Astrocyte (in vitro differentiated cells and primary cell): ENCODE measurements around the gene LRCOL1. TPM values are rescaled to one million over a fixed set of nuclear protein-coding genes. Genes with fewer than 3 reads are reported as not detected.

Experiments
- DNase-seq: peaks from one replicate; pipeline ENCODE4 v3.0.0-alpha.2; 2010; ENCODE audit warnings: low read depth
- FAIRE-seq: peaks from 2 replicates; lab custom pipeline; 2011; peaks lifted over from hg19 to GRCh38; lab: Jason Lieb, UNC
- H2AFZ ChIP-seq: 2 replicates; pipeline ENCODE4 v1.6.0; 2012; ENCODE audit warnings: low read depth, low read length, inconsistent platforms
- H3K27ac ChIP-seq: 2 replicates; pipeline ENCODE4 v1.5.1; 2011; ENCODE audit warnings: low read depth, low read length, inconsistent platforms
- H3K27me3 ChIP-seq: 2 replicates; pipeline ENCODE4 v1.6.0; 2011; ENCODE audit warnings: low read length, inconsistent platforms; ENCODE audit not compliant: insufficient read depth
- H3K36me3 ChIP-seq: 2 replicates; pipeline ENCODE4 v1.5.1; 2011; ENCODE audit warnings: low read length, inconsistent platforms; ENCODE audit not compliant: insufficient read depth
- H3K4me1 ChIP-seq: 2 replicates; pipeline ENCODE4 v1.5.1; 2011; ENCODE audit warnings: low read length, inconsistent platforms; ENCODE audit not compliant: insufficient read depth
- H3K4me2 ChIP-seq: 2 replicates; pipeline ENCODE4 v1.6.0; 2012; ENCODE audit warnings: low read length, inconsistent platforms
- H3K4me3 ChIP-seq: 2 replicates; pipeline ENCODE4 v1.5.1; 2011; ENCODE audit warnings: low read depth, mild to moderate bottlenecking, low read length, inconsistent platforms; ENCODE audit not compliant: insufficient read depth
- H3K79me2 ChIP-seq: 2 replicates; pipeline ENCODE4 v1.6.0; 2012; ENCODE audit warnings: mild to moderate bottlenecking, low read length, inconsistent platforms; ENCODE audit not compliant: insufficient read depth
- H3K9ac ChIP-seq: 2 replicates; pipeline ENCODE4 v1.6.0; 2012; ENCODE audit warnings: mild to moderate bottlenecking, low read length, inconsistent platforms
- H3K9me3 ChIP-seq: 2 replicates; pipeline ENCODE4 v1.5.1; 2012; ENCODE audit warnings: low read depth, mild to moderate bottlenecking, low read length, inconsistent platforms; ENCODE audit not compliant: insufficient read depth
- H4K20me1 ChIP-seq: 2 replicates; pipeline ENCODE4 v1.6.0; 2012; ENCODE audit warnings: low read length, inconsistent platforms; ENCODE audit not compliant: insufficient read depth
- H3K27ac Mint-ChIP-seq: one replicate; pipeline ENCODE4 v1.8.0; 2021; ENCODE audit warnings: mild to moderate bottlenecking, mixed read lengths; ENCODE audit not compliant: unreplicated experiment
- H3K27me3 Mint-ChIP-seq: one replicate; pipeline ENCODE4 v1.8.0; 2021; ENCODE audit warnings: low read depth, mixed read lengths; ENCODE audit not compliant: unreplicated experiment
- H3K36me3 Mint-ChIP-seq: one replicate; pipeline ENCODE4 v1.8.0; 2021; ENCODE audit warnings: low read depth, mixed read lengths; ENCODE audit not compliant: unreplicated experiment
- H3K4me1 Mint-ChIP-seq: one replicate; pipeline ENCODE4 v1.8.0; 2021; ENCODE audit warnings: low read depth, mixed read lengths; ENCODE audit not compliant: unreplicated experiment
- H3K4me3 Mint-ChIP-seq: one replicate; pipeline ENCODE4 v1.8.0; 2021; ENCODE audit warnings: mild to moderate bottlenecking, moderate library complexity, mixed read lengths; ENCODE audit not compliant: unreplicated experiment
- H3K9me3 Mint-ChIP-seq: one replicate; pipeline ENCODE4 v1.8.0; 2021; ENCODE audit warnings: mild to moderate bottlenecking, mixed read lengths; ENCODE audit not compliant: unreplicated experiment
- CTCF ChIP-seq: IDR thresholded peaks from 2 replicates; pipeline ENCODE4 v1.5.1; 2011; ENCODE audit warnings: low read depth, mild to moderate bottlenecking, inconsistent platforms, low read length, moderate library complexity; ENCODE audit not compliant: insufficient read depth
- EZH2 ChIP-seq: IDR thresholded peaks from 2 replicates; pipeline ENCODE4 v1.6.1; 2012; ENCODE audit warnings: mild to moderate bottlenecking, low read length, inconsistent platforms; ENCODE audit not compliant: insufficient read depth
- total RNA-seq: library from RNA; stranded (reverse); gene quantifications from 2 replicates; pipeline ENCODE4 v1.2.1, GENCODE V29; 2021

The LRCOL1 gene
- total RNA-seq, 1 donor from 2014 or later = not detected

DNA sequence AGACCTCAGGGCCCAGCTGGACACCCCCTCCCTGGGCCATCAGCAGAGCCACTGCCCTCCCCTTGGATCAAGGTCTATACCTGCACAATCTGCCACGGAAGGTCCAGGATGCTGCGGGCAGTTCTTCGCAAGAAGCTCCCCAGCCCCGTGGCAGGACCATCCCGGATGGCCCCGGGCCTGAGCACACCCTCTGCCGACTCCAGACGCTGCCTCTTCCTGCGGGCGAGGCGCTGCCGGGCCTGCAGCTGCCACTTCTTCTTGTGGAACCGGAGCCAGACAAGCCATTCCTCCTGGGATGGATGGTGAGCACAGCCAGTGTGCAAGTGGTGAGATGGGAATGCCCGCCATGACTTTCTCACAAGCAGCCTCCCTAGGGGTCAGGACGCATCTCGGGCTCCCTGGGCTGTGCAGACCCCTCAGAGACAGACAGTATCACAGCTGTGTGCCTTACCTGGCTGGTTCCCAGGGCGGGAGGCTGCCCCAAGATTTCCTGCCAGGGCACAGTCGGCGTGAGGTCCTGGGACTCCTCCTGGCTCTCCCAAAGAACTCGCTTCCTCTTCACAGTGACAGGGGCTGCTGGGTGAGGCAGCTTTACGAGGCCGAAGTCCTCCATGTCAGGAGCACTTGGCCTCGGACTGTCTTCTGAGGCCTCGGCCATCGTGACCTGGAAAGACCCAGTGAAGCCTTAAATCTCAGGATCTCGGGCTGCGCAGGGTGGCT, 39.0 kb upstream of the LRCOL1 start:
- Histone ChIP-seq H3K4me2 (no peak overlapping the region), H3K4me1 (no peaks in the 10 kb centered on the region), H3K27me3 (no peaks in the 10 kb centered on the region), H3K9me3 (no peaks in the 10 kb centered on the region), H3K4me3 (no peak overlapping the region), H3K36me3 (peaks cover 5% of the 10 kb centered on the region), H3K79me2 (no peaks in the 10 kb centered on the region), H3K27ac (no peak overlapping the region), H2AFZ (no peak overlapping the region), H4K20me1 (no peaks in the 10 kb centered on the region), H3K9ac (no peak overlapping the region)
- no peaks in the 10 kb centered on the region for H3K9me3 Mint-ChIP-seq
- no peak overlapping the region for H3K27ac Mint-ChIP-seq
- DNase-seq (no peak), FAIRE-seq (no peak)
- H3K36me3 Mint-ChIP-seq = no peaks in the 10 kb centered on the region
- H3K4me3 Mint-ChIP-seq = no peak overlapping the region
- no peak for TF ChIP-seq EZH2
- TF ChIP-seq CTCF = no peak
- no peaks in the 10 kb centered on the region for H3K27me3 Mint-ChIP-seq
- peaks cover 4% of the 10 kb centered on the region for H3K4me1 Mint-ChIP-seq

DNA sequence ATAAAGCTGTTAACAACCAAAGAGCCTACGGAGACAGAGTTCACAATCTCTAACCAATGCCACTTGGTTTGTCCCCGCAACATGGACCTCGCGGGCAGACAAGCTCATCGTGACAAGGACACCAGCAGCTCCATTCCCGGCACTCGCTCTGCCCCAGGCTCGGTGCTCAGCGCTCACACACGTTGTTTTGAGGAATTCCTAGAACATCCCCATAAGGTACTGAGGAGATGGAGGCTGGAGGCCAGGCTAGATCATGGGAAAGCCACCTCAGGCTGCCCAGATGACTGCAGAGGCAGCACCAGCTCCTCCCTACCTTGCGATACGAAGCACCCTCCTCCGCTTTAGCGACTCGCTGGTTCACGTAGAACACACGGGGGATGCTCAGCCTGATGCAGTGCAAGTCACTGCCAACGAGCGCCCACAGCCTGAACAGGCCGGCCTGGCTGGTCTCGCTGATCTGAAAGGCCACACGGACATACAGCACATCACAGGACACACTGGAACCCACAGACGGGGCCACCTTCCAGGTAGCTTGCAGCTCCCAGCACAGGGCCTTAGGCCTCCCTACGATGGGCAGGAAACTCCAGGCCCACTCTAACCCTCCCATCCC, 38.3 kb upstream of the LRCOL1 start:
- FAIRE-seq (no peak), DNase-seq (no peak)
- Histone ChIP-seq H3K27ac (no peak overlapping the region), H3K9me3 (no peaks in the 10 kb centered on the region), H3K4me2 (no peak overlapping the region), H3K4me1 (no peaks in the 10 kb centered on the region), H3K9ac (no peak overlapping the region), H4K20me1 (no peaks in the 10 kb centered on the region), H3K79me2 (no peaks in the 10 kb centered on the region), H3K36me3 (peaks cover 5% of the 10 kb centered on the region), H3K27me3 (no peaks in the 10 kb centered on the region), H3K4me3 (no peak overlapping the region), H2AFZ (no peak overlapping the region)
- Mint-ChIP-seq H3K4me1 (peaks cover 3% of the 10 kb centered on the region), H3K36me3 (no peaks in the 10 kb centered on the region), H3K27ac (no peak overlapping the region), H3K9me3 (no peaks in the 10 kb centered on the region), H3K27me3 (peaks cover 2% of the 10 kb centered on the region), H3K4me3 (no peak overlapping the region)
- no peak for TF ChIP-seq CTCF
- no peak for TF ChIP-seq EZH2

DNA sequence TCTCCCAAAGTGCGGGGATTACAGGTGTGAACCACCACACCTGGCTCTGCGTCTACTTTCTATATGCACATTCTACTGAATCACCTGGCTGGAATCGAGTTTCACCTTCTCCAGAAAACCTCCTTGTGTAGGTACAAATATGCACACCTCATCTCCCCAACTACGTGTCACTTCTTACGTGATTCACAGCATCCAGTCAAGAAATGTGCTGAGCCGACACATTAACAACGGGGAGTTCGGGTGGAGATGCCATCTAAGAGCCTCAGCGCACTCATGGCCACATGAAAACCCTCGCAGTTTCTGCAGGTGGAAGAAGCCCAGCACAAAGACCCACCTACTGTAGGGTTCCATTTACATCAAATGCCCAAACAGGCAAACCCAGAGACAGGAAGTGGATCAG, 37.5 kb upstream of the LRCOL1 start:
- H3K4me3 ChIP-seq = no peak overlapping the region
- Mint-ChIP-seq H3K36me3 (peaks cover 3% of the 10 kb centered on the region), H3K4me3 (no peak overlapping the region), H3K27me3 (peaks cover 4% of the 10 kb centered on the region), H3K27ac (no peak overlapping the region), H3K9me3 (no peaks in the 10 kb centered on the region), H3K4me1 (no peaks in the 10 kb centered on the region)
- H4K20me1 ChIP-seq = no peaks in the 10 kb centered on the region
- FAIRE-seq (no peak), DNase-seq (no peak)
- H3K27me3 ChIP-seq = no peaks in the 10 kb centered on the region
- H3K36me3 ChIP-seq = peaks cover 5% of the 10 kb centered on the region
- H3K4me1 ChIP-seq = no peaks in the 10 kb centered on the region
- no peak overlapping the region for H2AFZ ChIP-seq
- H3K79me2 ChIP-seq = no peaks in the 10 kb centered on the region
- no peak overlapping the region for H3K9ac ChIP-seq
- TF ChIP-seq CTCF (no peak), EZH2 (no peak)
- H3K9me3 ChIP-seq = no peaks in the 10 kb centered on the region
- no peak overlapping the region for H3K4me2 ChIP-seq
- no peak overlapping the region for H3K27ac ChIP-seq
